ENCODE data around the gene ARF1. TPM values are rescaled to one million over a fixed set of nuclear protein-coding genes. Genes with fewer than 3 reads are reported as not detected.
A peak's percentile ranks its signal among the peaks of the same experiment; 100 is the strongest.

The ARF1 gene
- total and polyA plus RNA-seq, 2 of the 8 experiments (the other 6 are each of a cell fraction or from before 2014, with no cell fraction given), result 265 to 471 TPM

- TF ChIP-seq SP2 (IDR thresholded peaks at IDR 0.05; ENCODE audit: low read length) (no peak), NRF1 (IDR thresholded peaks at IDR 0.05; ENCODE audit: low read depth, low read length) (no peak), BACH1 (IDR thresholded peaks at IDR 0.05; ENCODE audit: low read length) (no peak), ATF2 (IDR thresholded peaks at IDR 0.05; ENCODE audit: low read length) (no peak; the same call in 1 of the 2 replicates), USF2 (IDR thresholded peaks at IDR 0.05; ENCODE audit: low read length) (peak; percentile 16; the same call in 1 of the 2 replicates), SIX5 (IDR thresholded peaks at IDR 0.05; ENCODE audit: low read depth, low read length) (no peak), CBX8 (IDR thresholded peaks at IDR 0.05; ENCODE audit: borderline replicate concordance, low read depth, low read length) (no peak), JUND (IDR thresholded peaks at IDR 0.05; ENCODE audit: low read length) (0 out of 2 replicates have a peak, but pooled peaks have one; percentile 39), GTF2F1 (IDR thresholded peaks at IDR 0.05; ENCODE audit: borderline replicate concordance, low read depth, low read length) (no peak), ZNF274 (IDR thresholded peaks at IDR 0.05; ENCODE audit: borderline replicate concordance, extremely low read depth, low read length) (no peak), SAP30 (IDR thresholded peaks at IDR 0.05; ENCODE audit: insufficient read depth, insufficient replicate concordance, low read length) (no peak), CEBPB (IDR thresholded peaks at IDR 0.05; ENCODE audit: low read depth, low read length) (peak; percentile 84), RBBP5 (IDR thresholded peaks at IDR 0.05; ENCODE audit: borderline replicate concordance, low read depth, low read length) (0 out of 2 replicates have a peak, but pooled peaks have one; percentile 65), ASH2L (IDR thresholded peaks at IDR 0.05; ENCODE audit: low read length) (peak; percentile 92), TEAD4 (IDR thresholded peaks at IDR 0.05; ENCODE audit: low read depth, low read length) (no peak; the same call in 1 of the 2 replicates), HDAC6 (IDR thresholded peaks at IDR 0.05; ENCODE audit: low read depth, low read length) (no peak), SRF (IDR thresholded peaks at IDR 0.05; ENCODE audit: low read depth, low read length) (peak; percentile 90)
- TF ChIP-seq, protein P1, sequence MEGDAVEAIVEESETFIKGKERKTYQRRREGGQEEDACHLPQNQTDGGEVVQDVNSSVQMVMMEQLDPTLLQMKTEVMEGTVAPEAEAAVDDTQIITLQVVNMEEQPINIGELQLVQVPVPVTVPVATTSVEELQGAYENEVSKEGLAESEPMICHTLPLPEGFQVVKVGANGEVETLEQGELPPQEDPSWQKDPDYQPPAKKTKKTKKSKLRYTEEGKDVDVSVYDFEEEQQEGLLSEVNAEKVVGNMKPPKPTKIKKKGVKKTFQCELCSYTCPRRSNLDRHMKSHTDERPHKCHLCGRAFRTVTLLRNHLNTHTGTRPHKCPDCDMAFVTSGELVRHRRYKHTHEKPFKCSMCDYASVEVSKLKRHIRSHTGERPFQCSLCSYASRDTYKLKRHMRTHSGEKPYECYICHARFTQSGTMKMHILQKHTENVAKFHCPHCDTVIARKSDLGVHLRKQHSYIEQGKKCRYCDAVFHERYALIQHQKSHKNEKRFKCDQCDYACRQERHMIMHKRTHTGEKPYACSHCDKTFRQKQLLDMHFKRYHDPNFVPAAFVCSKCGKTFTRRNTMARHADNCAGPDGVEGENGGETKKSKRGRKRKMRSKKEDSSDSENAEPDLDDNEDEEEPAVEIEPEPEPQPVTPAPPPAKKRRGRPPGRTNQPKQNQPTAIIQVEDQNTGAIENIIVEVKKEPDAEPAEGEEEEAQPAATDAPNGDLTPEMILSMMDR (IDR thresholded peaks at IDR 0.05; ENCODE audit: control extremely low read depth in 1 of 3, insufficient read depth in 1 of 3, low read depth in 1 of 3, low read length in 3 of 3), result no peak
Measured at GRCh38 chr1:228109073-228109961, 26.8 kb downstream of the ARF1 start, which contains the start of gene MRPL55 (continued).
